H9 (cell line): ENCODE measurements around the gene CFAP47. TPM values are rescaled to one million over a fixed set of nuclear protein-coding genes. Genes with fewer than 3 reads are reported as not detected.

Experiments used
- DNase-seq: peaks from one replicate; pipeline ENCODE4 v3.0.0-alpha.2; 2017
- H2AFZ ChIP-seq: one replicate; pipeline ENCODE4 v1.6.1; 2013; ENCODE audit warnings: mild to moderate bottlenecking, low read length, control low read depth, moderate library complexity
- H2AK5ac ChIP-seq: 2 replicates; pipeline ENCODE4 v1.6.1; 2013; ENCODE audit warnings: low read length, control low read depth, mixed read lengths; ENCODE audit not compliant: insufficient read length
- H2BK120ac ChIP-seq: one replicate; pipeline ENCODE4 v1.6.1; 2013; ENCODE audit warnings: low read depth, mild to moderate bottlenecking, low read length, control low read depth, inconsistent platforms; ENCODE audit not compliant: poor library complexity, severe bottlenecking
- H2BK12ac ChIP-seq: 2 replicates; pipeline ENCODE4 v1.6.1; 2013; ENCODE audit warnings: low read length, control low read depth, mixed read lengths, low read depth; ENCODE audit not compliant: insufficient read length
- H2BK15ac ChIP-seq: 2 replicates; pipeline ENCODE4 v1.6.1; 2013; ENCODE audit warnings: low read depth, low read length, control low read depth
- H2BK20ac ChIP-seq: one replicate; pipeline ENCODE4 v1.6.1; 2013; ENCODE audit warnings: low read depth, mild to moderate bottlenecking, low read length, control low read depth, inconsistent platforms; ENCODE audit not compliant: poor library complexity, severe bottlenecking
- H2BK5ac ChIP-seq: 2 replicates; pipeline ENCODE4 v1.6.1; 2013; ENCODE audit warnings: low read length, control low read depth, mixed read lengths; ENCODE audit not compliant: insufficient read length
- H3K14ac ChIP-seq: 2 replicates; pipeline ENCODE4 v1.6.1; 2013; ENCODE audit warnings: low read length, control low read depth; ENCODE audit not compliant: insufficient read depth
- H3K18ac ChIP-seq: 2 replicates; pipeline ENCODE4 v1.6.1; 2013; ENCODE audit warnings: low read depth, mild to moderate bottlenecking, mixed read lengths, low read length, control low read depth; ENCODE audit not compliant: insufficient read length
- H3K23ac ChIP-seq: 2 replicates; pipeline ENCODE4 v1.6.1; 2013; ENCODE audit warnings: low read length, control low read depth, mixed read lengths, low read depth; ENCODE audit not compliant: insufficient read length
- H3K23me2 ChIP-seq: 2 replicates; pipeline ENCODE4 v1.6.1; 2013; ENCODE audit warnings: low read depth, mild to moderate bottlenecking, mixed read lengths, low read length, control low read depth; ENCODE audit not compliant: insufficient read length, poor library complexity, severe bottlenecking
- H3K27ac ChIP-seq: 2 replicates; pipeline ENCODE4 v1.5.1; 2013; ENCODE audit warnings: low read length, control low read depth, mixed read lengths, low read depth; ENCODE audit not compliant: insufficient read length
- H3K27me3 ChIP-seq: 2 replicates; pipeline ENCODE4 v1.6.1; 2013; ENCODE audit warnings: low read length, control low read depth, inconsistent platforms; ENCODE audit not compliant: insufficient read depth
- H3K4ac ChIP-seq: 2 replicates; pipeline ENCODE4 v1.6.1; 2013; ENCODE audit warnings: low read depth, mild to moderate bottlenecking, control low read depth, inconsistent platforms, low read length, moderate library complexity
- H3K4me1 ChIP-seq: 2 replicates; pipeline ENCODE4 v1.6.1; 2013; ENCODE audit warnings: low read length, control low read depth, inconsistent platforms; ENCODE audit not compliant: insufficient read depth
- H3K4me2 ChIP-seq: 2 replicates; pipeline ENCODE4 v1.6.1; 2013; ENCODE audit warnings: low read length, control low read depth, mixed read lengths; ENCODE audit not compliant: insufficient read length, insufficient read depth
- H3K56ac ChIP-seq: 2 replicates; pipeline ENCODE4 v1.6.1; 2013; ENCODE audit warnings: low read depth, mild to moderate bottlenecking, mixed read lengths, low read length, control low read depth; ENCODE audit not compliant: insufficient read length
- H3K79me1 ChIP-seq: 2 replicates; pipeline ENCODE4 v1.6.1; 2013; ENCODE audit warnings: low read depth, mild to moderate bottlenecking, moderate library complexity, low read length, control low read depth, inconsistent platforms; ENCODE audit not compliant: insufficient read depth, poor library complexity, severe bottlenecking
- H3K79me2 ChIP-seq: 2 replicates; pipeline ENCODE4 v1.6.1; 2013; ENCODE audit warnings: low read length, control low read depth, inconsistent platforms; ENCODE audit not compliant: insufficient read depth
- H3K9ac ChIP-seq: 2 replicates; pipeline ENCODE4 v1.6.1; 2013; ENCODE audit warnings: low read length, control low read depth, mixed read lengths; ENCODE audit not compliant: insufficient read length; ENCODE audit errors: extremely low read depth
- H3K9me3 ChIP-seq: one replicate; pipeline ENCODE4 v1.6.1; 2013; ENCODE audit warnings: low read depth, low read length, inconsistent platforms; ENCODE audit not compliant: control insufficient read depth
- H3T11ph ChIP-seq: one replicate; pipeline ENCODE4 v1.6.1; 2013; ENCODE audit warnings: mild to moderate bottlenecking, low read length, control low read depth, inconsistent platforms
- H4K20me1 ChIP-seq: one replicate; pipeline ENCODE4 v1.6.1; 2013; ENCODE audit not compliant: control insufficient read depth, insufficient read length, insufficient read depth
- H4K5ac ChIP-seq: 2 replicates; pipeline ENCODE4 v1.6.1; 2013; ENCODE audit warnings: low read depth, mild to moderate bottlenecking, mixed read lengths, low read length, control low read depth; ENCODE audit not compliant: insufficient read length
- H4K8ac ChIP-seq: replicated peaks from 2 replicates; pipeline ENCODE4 v1.6.1; 2013; ENCODE audit warnings: low read length, control low read depth, mixed read lengths, low read depth; ENCODE audit not compliant: insufficient read length
- H4K91ac ChIP-seq: 2 replicates; pipeline ENCODE4 v1.6.1; 2013; ENCODE audit warnings: low read depth, mild to moderate bottlenecking, moderate library complexity, mixed read lengths, low read length, control low read depth; ENCODE audit not compliant: insufficient read length
- H3K27ac Mint-ChIP-seq, 3 experiments: 2 replicates in 2 of 3; 3 replicates in 1 of 3; pipeline ENCODE4 v1.8.0; 2020 to 2021; ENCODE audit warnings: mixed read lengths in 3 of 3, mild to moderate bottlenecking in 1 of 3, moderate library complexity in 1 of 3
- H3K27me3 Mint-ChIP-seq: 2 replicates; pipeline ENCODE4 v1.8.0; 2021; ENCODE audit warnings: low read depth, mild to moderate bottlenecking, moderate library complexity, mixed read lengths
- H3K36me3 Mint-ChIP-seq, 3 experiments: 2 replicates in 2 of 3; 3 replicates in 1 of 3; pipeline ENCODE4 v1.8.0; 2020 to 2021; ENCODE audit warnings: low read depth in 3 of 3, mixed read lengths in 3 of 3; ENCODE audit not compliant: insufficient read depth in 1 of 3
- H3K4me1 Mint-ChIP-seq, 2 experiments: 2 replicates each; pipeline ENCODE4 v1.8.0; 2020; ENCODE audit warnings: mixed read lengths in 2 of 2
- H3K4me3 Mint-ChIP-seq, 2 experiments: 2 replicates in 1 of 2; 3 replicates in 1 of 2; pipeline ENCODE4 v1.8.0; 2020 to 2021; ENCODE audit warnings: mild to moderate bottlenecking in 2 of 2, mixed read lengths in 2 of 2, moderate library complexity in 1 of 2
- H3K9me3 Mint-ChIP-seq, 2 experiments: 2 replicates in 1 of 2; 3 replicates in 1 of 2; pipeline ENCODE4 v1.8.0; 2020; ENCODE audit warnings: mild to moderate bottlenecking in 2 of 2, mixed read lengths in 2 of 2, moderate library complexity in 1 of 2
- CTCF ChIP-seq: fragments of 200-600 bp; sonication (generic); conservative IDR thresholded peaks from 3 replicates; pipeline ENCODE4 v1.8.0; 2021; ENCODE audit warnings: antibody characterized with exemption, mild to moderate bottlenecking
- WGBS: extraction: QIAGEN DNeasy Blood & Tissue Kit; methylation state at CpG from one replicate; pipeline ENCODE4 v1.1.7; 2013; ENCODE audit warnings: missing lambda C conversion rate, low lambda C conversion rate, mixed read lengths; ENCODE audit not compliant: insufficient read length; ENCODE audit errors: extremely low coverage; 5-methylcytosine and 5-hydroxymethylcytosine counted together
- total RNA-seq: library from RNA; stranded (reverse); gene quantifications from 2 replicates; pipeline ENCODE4 v1.2.1, GENCODE V29; 2021

CFAP47 gene
- total RNA-seq, 1 experiment from 2014 or later, result not detected

DNA sequence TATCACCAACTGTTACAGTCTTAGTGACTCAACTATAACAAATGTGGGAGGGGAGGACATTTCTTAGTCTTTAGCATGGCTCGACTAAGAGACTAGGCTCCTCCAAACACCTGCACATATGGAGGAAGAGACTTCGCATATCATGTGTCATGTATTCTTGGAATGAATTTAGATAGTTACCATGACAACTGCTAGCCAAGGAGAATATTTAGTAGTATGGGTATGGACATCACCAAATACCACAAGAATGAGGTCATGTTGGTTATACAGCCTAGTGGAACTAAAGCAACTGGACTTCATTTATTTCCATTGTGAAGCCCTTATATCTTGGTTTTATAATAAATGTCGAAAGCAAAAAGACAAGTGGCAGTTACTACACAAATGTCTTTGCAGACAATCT is 512.3 kb downstream of the CFAP47 start:
- no CpG with 5 or more reads among the region's 3 CpGs for WGBS
- Histone ChIP-seq H3K79me2 (no peaks in the 10 kb centered on the region), H3T11ph (no peak overlapping the region), H3K23me2 (no peaks in the 10 kb centered on the region), H2AFZ (no peak overlapping the region), H2BK5ac (no peak overlapping the region), H2BK12ac (no peak overlapping the region), H3K18ac (no peak overlapping the region), H4K5ac (no peak overlapping the region), H3K27me3 (no peaks in the 10 kb centered on the region), H3K9me3 (peaks cover 9% of the 10 kb centered on the region), H3K79me1 (no peaks in the 10 kb centered on the region), H3K27ac (no peak overlapping the region), H2BK120ac (no peak overlapping the region), H3K4ac (no peak overlapping the region), H3K4me1 (no peaks in the 10 kb centered on the region), H3K9ac (no peak overlapping the region), H3K4me2 (no peak overlapping the region), H2BK15ac (no peak overlapping the region), H4K8ac (no peak overlapping the region), H4K91ac (no peak overlapping the region), H3K23ac (no peak overlapping the region), H3K14ac (no peak overlapping the region), H4K20me1 (no peaks in the 10 kb centered on the region), H2BK20ac (no peak overlapping the region), H2AK5ac (no peak overlapping the region), H3K56ac (no peak overlapping the region)
- H3K9me3 Mint-ChIP-seq, result peaks cover 47% of the 10 kb centered on the region in 2 experiments
- no peak for DNase-seq
- TF ChIP-seq CTCF, result no peak
- H3K36me3 Mint-ChIP-seq, result no peaks in the 10 kb centered on the region; a peak in 1 of 7 replicates
- no peaks in the 10 kb centered on the region; the same call in 1 of the 2 replicates for H3K27me3 Mint-ChIP-seq
- no peak overlapping the region for H3K4me3 Mint-ChIP-seq
- no peaks in the 10 kb centered on the region for H3K4me1 Mint-ChIP-seq
- no peak overlapping the region for H3K27ac Mint-ChIP-seq
